GM18517 (cell line): ENCODE data around the gene APOC4.
"Not testable (repeated sequence)": the region's sequence is repeated elsewhere in the genome, so short reads cannot be mapped to it uniquely, and the experiment has no call there.

ENCODE experiments used
- ATAC-seq: cut with Tn5 transposase; IDR thresholded peaks from one replicate; pipeline ENCODE4 v1.9.1; 2021; ENCODE audit warnings: mild to moderate bottlenecking, moderate library complexity; ENCODE audit not compliant: unreplicated experiment

Gene APOC4

DNA sequence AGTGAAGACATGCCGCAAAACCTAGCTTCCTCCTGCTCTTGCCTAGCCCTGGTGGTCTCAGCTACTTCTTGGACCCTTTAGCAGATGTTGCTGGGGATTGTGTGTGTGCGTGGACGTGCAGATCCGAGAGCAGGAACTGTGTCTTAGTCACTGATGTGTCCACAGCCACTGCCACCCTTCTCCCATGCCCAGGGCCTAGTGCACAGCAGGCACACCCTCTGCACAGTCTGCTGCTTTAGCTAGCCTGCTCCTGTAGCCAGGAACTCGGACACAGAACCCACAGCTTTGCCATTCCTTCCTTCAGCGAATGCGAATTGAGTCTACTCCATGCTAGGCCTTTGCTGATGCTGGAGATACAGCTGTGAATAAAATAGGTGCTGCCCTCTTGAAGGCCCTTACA lies 15.5 kb downstream of the APOC4 start:
- ATAC-seq = no peak

DNA sequence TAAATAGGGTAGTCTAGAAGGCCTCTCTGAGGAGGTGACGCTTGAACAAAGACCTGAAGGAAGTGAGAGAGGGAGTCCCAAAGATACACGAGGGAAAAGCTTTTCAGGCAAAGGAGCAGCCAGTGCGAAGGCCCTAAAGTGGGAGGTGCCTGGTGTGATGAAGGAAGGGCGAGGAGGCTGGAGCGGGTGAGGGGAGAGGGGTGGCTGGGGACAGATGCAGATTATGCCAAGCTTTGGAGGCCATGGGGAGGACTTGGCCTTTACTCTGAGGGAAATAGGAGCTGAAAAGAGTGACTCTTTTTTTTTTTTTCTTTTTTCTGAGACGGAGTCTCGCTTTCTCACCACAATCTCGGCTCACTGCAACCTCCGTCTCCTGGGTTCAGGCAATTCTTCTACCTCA lies 16.1 kb downstream of the APOC4 start:
- ATAC-seq = no peak

DNA sequence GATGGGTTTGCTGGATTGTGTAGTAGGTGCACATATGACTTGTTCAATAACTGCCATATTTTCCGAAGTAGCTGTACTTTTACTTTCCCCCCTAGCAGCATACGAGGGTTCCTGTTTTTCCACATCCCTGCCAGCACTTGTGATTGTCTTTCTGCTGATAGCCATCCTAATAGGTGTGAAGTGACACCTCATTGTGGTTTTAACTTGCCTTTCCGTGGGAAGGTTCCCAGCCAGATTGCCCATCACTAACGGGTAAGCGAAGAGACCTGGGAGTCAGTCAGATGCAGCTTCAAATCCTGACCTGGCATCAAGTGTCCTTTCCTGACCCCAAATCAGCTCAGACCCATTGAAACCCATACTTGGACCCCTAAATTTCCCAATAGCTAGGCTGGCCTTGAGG lies 17.7 kb downstream of the APOC4 start:
- ATAC-seq = no peak

DNA sequence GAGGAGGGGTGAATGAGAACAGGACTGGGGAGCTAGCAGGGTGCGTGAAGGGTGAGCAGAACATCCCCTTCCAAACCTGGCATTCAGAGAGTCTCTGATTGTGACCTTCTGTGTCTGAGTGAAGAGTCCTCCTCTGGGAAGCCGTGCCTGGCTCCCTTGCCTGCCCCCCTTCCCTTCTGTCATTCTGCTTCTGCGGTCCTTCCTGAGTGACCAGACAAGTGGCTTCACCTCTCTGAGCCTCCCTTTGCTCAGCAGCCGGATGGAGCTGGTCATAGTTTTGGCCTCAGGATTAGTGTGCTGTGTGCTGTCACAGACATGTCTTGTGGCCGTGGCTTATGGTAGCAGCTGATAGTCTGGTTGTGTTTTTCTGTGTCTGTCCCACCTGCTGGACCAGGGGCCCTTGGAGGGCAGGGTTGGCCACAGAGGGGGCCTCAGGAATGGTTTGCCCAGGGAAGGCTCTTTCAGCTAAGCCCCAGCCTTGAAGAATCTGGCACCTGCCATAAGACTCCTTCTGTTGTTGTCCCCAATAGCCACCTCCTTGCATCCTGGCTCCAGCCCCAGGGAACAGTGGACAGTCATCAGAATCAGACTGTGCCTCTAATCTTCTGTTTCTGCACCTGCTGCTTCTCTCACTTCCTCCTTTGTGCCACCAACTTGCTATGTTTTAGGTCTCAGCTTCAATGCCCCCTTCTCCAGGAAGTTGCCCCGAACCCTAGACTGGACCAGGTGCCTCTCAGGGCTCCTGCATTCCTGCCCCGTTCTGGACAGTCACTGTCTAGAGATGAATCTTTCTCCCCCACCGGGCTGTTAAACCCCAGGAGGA lies 19.1 kb downstream of the APOC4 start:
- no peak for ATAC-seq

- no peak for ATAC-seq
Measured at GRCh38 chr19:44961821-44962220, 19.8 kb downstream of the APOC4 start.

DNA sequence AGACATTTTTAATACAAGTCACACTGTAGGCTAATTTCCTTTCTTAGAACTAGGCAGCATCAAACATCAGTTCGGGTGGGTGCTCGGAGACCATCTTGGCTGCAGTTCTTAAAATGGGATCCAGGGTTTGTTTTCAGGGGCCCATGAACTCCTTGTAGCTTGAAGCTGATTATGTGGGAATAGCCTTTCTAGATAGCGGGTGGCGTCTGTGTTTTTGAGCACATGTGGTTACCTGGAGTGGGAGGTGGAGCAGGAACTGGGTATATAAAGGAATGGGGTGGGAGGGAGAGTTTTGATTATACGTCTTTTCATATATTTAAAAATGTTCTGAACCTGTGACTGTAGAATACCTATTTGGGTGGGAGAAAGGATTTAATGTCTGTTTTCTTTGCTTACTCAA lies 26.1 kb downstream of the APOC4 start:
- ATAC-seq = no peak

- ATAC-seq = no peak
Measured at GRCh38 chr19:44968670-44969069, 26.6 kb downstream of the APOC4 start.

DNA sequence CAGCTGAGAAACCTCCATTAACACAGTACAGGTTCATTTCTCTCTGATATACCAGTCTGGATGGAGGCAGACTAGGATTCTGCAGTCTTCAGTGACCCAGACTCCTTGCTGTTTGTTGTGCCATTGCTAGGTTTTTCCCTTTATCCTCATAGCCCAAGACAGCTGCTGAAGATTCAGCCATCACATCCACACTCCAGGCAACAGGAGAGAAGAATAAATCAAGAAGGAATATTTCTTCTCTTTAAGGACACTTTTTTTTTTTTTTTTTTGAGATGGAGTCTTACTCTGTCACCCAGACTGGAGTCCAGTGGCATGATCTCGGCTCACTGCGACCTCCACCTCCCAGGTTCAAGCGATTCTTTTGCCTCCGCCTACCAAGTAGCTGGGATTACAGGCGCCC lies 27.4 kb downstream of the APOC4 start:
- ATAC-seq = no peak

GRCh38 chr19:44971451-44971850 lies 29.4 kb downstream of the APOC4 start:
- not testable (repeated sequence) for ATAC-seq

- no peak for ATAC-seq
Measured at GRCh38 chr19:44972802-44973201, 30.8 kb downstream of the APOC4 start.

GRCh38 chr19:44973982-44974735 lies 32.1 kb downstream of the APOC4 start:
- no peak for ATAC-seq

- ATAC-seq = no peak
Measured at GRCh38 chr19:44974857-44975256, 32.8 kb downstream of the APOC4 start.

DNA sequence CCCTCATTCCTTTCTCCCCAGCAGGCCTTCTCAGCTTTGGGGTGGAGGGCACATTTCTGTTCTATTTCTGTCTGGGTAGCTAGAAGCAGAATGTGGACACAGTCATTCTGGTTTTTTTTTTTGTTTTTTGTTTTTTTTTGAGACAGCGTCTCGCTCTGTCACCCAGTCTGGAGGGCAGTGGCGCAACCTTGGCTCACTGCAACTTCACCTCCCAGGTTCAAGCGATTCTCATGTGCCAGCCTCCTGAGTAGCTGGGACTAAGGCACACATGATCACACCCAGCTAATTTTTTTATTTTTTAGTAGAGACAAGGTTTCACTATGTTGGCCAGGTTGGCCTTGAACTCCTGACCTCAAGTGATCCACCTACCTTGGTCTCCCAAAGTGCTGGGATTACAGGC lies 33.4 kb downstream of the APOC4 start:
- ATAC-seq = no peak

GRCh38 chr19:44984005-44984404 lies 42.0 kb downstream of the APOC4 start:
- no peak for ATAC-seq

DNA sequence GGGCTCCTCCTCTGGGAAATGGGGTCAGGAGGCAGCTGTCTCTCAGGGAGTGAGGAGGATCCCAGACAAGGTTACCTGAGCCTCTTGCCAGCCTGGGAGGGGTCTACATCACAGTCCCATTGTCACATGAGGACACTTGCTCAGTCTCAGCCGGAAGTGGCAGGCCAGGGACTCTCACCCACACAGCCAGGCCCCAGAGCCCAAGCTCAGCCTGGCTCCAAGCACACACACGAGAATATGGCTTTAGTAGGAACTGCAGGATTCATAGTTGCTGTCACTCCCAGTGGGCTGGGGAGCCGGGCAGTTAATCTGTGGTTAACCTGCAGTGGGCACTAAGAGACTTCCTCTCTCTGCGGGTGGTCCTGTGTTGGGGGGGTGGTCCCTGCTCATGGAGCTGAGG lies 43.4 kb downstream of the APOC4 start:
- no peak for ATAC-seq

DNA sequence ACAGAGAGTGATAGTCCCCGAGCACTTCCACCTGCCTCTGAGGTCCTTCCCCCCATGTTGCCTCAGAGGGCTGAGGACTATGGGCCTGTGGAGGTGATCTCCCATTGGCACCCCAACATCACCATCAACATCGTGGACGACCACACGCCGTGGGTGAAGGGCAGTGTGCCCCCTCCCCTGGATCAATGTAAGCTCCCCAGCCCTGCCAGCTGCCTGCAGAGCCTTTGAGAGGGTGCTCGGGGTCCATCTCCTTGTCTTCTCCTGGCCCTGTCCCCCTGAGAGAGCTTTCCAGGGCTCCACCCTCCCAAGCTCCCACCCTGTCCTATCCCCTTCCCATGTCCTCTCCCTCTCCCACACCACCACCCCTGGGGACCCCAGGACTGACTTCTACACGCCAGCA lies 44.4 kb downstream of the APOC4 start:
- ATAC-seq = no peak

DNA sequence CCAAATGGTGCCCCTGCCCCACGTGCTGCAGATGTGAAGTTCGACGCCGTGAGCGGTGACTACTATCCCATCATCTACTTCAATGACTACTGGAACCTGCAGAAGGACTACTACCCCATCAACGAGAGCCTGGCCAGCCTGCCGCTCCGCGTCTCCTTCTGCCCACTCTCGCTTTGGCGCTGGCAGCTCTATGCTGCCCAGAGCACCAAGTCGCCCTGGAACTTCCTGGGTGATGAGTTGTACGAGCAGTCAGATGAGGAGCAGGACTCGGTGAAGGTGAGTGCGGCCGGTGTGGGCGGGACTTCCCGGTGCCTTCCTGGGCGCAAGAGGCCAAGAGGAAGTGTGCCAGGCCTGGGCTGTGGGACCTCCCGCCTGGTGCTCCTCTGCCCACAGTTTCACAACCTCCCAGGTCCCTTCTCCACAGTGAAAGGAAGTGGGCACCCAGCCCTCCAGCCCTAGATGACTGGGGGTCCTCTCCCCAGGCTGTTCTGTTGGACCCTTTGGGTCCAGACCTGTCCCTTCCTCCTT lies 45.2 kb downstream of the APOC4 start:
- ATAC-seq = no peak

DNA sequence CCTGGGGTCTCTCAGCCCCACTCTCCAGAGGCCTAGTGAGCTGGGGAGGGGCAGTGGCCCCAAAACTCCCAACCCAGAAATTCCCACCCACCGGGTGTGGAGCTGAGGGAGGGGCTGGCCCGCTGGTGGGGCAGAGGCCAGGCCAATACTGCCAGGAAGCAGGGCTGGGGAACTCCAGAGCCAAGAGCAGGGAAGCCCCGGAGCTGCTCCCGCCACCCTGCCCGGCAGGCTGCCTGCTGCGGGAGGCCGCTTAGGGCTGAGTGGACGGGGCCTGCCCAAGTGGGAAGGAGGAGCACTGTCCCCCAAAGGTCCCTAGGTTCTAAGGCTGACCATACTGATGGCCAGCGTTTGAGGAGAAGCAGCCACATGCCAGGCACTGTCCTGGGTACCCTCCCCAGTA lies 46.2 kb downstream of the APOC4 start:
- ATAC-seq = no peak

DNA sequence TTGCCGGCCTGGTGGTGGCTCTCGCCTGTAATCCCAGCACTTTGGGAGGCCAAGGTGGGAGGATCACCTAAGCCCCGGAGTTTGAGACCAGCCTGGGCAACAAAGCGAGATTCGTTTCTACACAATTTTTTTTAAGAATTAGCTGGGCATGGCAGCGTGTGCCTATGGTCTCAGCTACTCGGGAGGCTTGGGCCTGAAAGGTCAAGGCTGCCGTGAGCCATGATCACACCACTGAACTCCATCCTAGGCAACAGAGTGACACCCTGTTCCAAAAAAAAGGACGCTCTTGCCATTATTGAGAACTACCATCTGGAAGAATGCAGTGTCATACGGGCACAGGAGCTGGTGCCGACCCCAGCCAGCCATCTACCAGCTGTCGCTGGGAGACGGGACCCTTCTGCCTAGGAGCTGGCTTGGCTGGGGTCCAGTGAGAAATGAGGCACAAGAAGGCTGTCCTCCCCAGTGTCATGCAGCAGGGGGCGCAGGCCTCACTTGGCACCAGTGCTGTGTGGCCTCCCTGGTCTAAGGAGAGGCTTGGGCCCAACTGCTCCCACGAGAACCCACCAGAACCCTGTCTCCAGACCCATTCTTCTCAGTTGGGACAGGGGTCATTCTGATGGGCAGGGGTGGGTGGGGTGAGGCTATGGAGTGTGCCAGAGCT lies 47.0 kb downstream of the APOC4 start:
- no peak for ATAC-seq

- ATAC-seq = no peak
Measured at GRCh38 chr19:44990459-44990858, 48.4 kb downstream of the APOC4 start.

DNA sequence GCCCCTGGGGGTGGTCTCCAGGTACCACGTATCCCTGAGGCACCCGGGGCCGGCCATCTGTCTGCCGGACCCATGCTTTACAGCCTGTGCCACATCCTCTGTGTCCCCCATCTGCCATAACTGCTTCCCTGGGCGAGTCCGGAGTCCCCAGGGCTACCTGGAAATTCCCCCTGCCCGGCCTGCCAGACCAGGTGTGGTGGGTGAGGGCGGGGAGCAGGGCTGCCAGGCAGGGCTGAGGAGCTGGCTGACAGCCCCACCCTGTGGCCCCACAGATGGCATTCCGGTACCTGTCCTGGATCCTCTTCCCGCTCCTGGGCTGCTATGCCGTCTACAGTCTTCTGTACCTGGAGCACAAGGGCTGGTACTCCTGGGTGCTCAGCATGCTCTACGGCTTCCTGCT lies 48.9 kb downstream of the APOC4 start:
- ATAC-seq = no peak
